ENCODE measurements around the gene MBD5.

DNA sequence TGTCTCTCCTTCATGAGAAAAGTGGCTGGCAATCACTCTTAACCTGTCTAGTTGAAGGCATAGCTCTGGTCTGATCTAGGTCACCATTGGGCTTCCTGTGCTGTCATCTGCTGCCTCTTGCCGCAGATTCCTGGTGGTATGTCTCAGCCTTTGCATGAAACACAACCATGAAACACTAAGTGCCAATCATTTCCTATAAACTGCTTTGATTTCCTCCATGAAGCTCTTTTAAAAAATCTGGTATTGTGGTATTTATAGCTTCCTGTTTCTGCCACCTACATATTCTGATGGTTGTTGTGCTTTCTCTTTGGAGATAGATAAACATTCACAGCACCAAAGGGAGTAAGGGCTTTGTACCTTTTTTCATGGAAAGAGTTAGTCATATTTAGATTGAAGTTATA is 503.6 kb downstream of the MBD5 start:
- TF ChIP-seq, protein P1, sequence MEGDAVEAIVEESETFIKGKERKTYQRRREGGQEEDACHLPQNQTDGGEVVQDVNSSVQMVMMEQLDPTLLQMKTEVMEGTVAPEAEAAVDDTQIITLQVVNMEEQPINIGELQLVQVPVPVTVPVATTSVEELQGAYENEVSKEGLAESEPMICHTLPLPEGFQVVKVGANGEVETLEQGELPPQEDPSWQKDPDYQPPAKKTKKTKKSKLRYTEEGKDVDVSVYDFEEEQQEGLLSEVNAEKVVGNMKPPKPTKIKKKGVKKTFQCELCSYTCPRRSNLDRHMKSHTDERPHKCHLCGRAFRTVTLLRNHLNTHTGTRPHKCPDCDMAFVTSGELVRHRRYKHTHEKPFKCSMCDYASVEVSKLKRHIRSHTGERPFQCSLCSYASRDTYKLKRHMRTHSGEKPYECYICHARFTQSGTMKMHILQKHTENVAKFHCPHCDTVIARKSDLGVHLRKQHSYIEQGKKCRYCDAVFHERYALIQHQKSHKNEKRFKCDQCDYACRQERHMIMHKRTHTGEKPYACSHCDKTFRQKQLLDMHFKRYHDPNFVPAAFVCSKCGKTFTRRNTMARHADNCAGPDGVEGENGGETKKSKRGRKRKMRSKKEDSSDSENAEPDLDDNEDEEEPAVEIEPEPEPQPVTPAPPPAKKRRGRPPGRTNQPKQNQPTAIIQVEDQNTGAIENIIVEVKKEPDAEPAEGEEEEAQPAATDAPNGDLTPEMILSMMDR (IDR thresholded peaks at IDR 0.05), result no peak
- TF ChIP-seq POLR2A (IDR thresholded peaks at IDR 0.05) (no peak), EP300 (IDR thresholded peaks at IDR 0.05) (no peak), POLR2AphosphoS5 (IDR thresholded peaks at IDR 0.05) (no peak)

All from stomach (tissue), 4 donors.